ENCODE measurements around the gene EML4.

- TF ChIP-seq CTCF (IDR thresholded peaks at IDR 0.05) (no peak), EP300 (IDR thresholded peaks at IDR 0.05) (no peak), POLR2AphosphoS5 (IDR thresholded peaks at IDR 0.05) (no peak), POLR2A (IDR thresholded peaks at IDR 0.05; ENCODE audit: low read depth) (no peak)
These were observed 29.3 kb downstream of the EML4 start for GRCh38 chr2:42198466-42198865.
